IMR-90 (cell line): ENCODE measurements around the gene MICAL2. TPM values are rescaled to one million over a fixed set of nuclear protein-coding genes. Genes with fewer than 3 reads are reported as not detected.

Source experiments
- ATAC-seq: fragments of 200-7000 bp; cut with Tn5 transposase; 2 replicates; pipeline ENCODE4 v1.9.1; 2020; ENCODE audit warnings: low read depth, mild to moderate bottlenecking, moderate library complexity
- BruUV-seq: library from RNA; stranded (reverse); fragments of 400-500 nt; replicated peaks from 2 replicates; lab custom pipeline; 2021; lab: Mats Ljungman, UMichigan
- CTCF ChIA-PET: fragments of 300-600 bp; formaldehyde crosslinking; extraction: SDS; loops from one replicate; lab custom pipeline; 2021; ENCODE audit warnings: antibody characterized with exemption; lab: Yijun Ruan, JAX
- POLR2A ChIA-PET: fragments of 300-600 bp; sonication (Branson Sonifier 250); formaldehyde crosslinking; loops from one replicate; lab custom pipeline; 2022; ENCODE audit warnings: antibody characterized with exemption; ENCODE audit not compliant: unreplicated experiment; lab: Charles Lee
- DNase-seq: peaks from one replicate; pipeline ENCODE4 v3.0.0; 2013
- H2AFZ ChIP-seq: replicated peaks from 2 replicates; pipeline ENCODE3; 2013; ENCODE audit warnings: low read length, mild to moderate bottlenecking; ENCODE audit not compliant: poor library complexity
- H2AK5ac ChIP-seq: 2 replicates; pipeline ENCODE4 v1.6.1; 2013; ENCODE audit warnings: low read depth, low read length, inconsistent platforms
- H2AK9ac ChIP-seq: replicated peaks from 2 replicates; pipeline ENCODE3; 2013; ENCODE audit warnings: mild to moderate bottlenecking, low read depth, low read length, moderate library complexity; ENCODE audit not compliant: poor library complexity
- H2BK120ac ChIP-seq: 2 replicates; pipeline ENCODE4 v1.6.1; 2013; ENCODE audit warnings: low read depth, low read length, inconsistent platforms
- H2BK15ac ChIP-seq: 3 replicates; pipeline ENCODE4 v1.6.1; 2013; ENCODE audit warnings: low read depth, low read length, inconsistent platforms
- H2BK20ac ChIP-seq: 2 replicates; pipeline ENCODE4 v1.6.1; 2013; ENCODE audit warnings: low read depth, mild to moderate bottlenecking, inconsistent platforms, low read length, moderate library complexity
- H2BK5ac ChIP-seq: 2 replicates; pipeline ENCODE4 v1.6.1; 2013; ENCODE audit warnings: mild to moderate bottlenecking, low read depth, low read length, inconsistent platforms; ENCODE audit not compliant: poor library complexity, severe bottlenecking
- H3K14ac ChIP-seq: replicated peaks from 2 replicates; pipeline ENCODE4 v1.6.1; 2013; ENCODE audit warnings: low read depth, low read length, inconsistent platforms
- H3K18ac ChIP-seq: 2 replicates; pipeline ENCODE4 v1.6.1; 2013; ENCODE audit warnings: low read depth, low read length, control low read depth
- H3K23ac ChIP-seq: 2 replicates; pipeline ENCODE4 v1.6.1; 2013; ENCODE audit warnings: low read depth, low read length, inconsistent platforms
- H3K27ac ChIP-seq: 2 replicates; pipeline ENCODE4 v1.5.1; 2013; ENCODE audit warnings: mild to moderate bottlenecking, control low read depth, low read length; ENCODE audit not compliant: insufficient read depth
- H3K27me3 ChIP-seq: 2 replicates; pipeline ENCODE4 v1.6.1; 2013; ENCODE audit warnings: low read length; ENCODE audit not compliant: control insufficient read depth, insufficient read depth
- H3K36me3 ChIP-seq: 2 replicates; pipeline ENCODE4 v1.6.1; 2013; ENCODE audit warnings: low read length, mixed read lengths; ENCODE audit not compliant: control insufficient read depth, insufficient read depth
- H3K4ac ChIP-seq: 2 replicates; pipeline ENCODE4 v1.6.1; 2013; ENCODE audit warnings: low read depth, low read length, inconsistent platforms
- H3K4me1 ChIP-seq: 2 replicates; pipeline ENCODE4 v1.6.1; 2013; ENCODE audit warnings: low read length, mixed read lengths; ENCODE audit not compliant: control insufficient read depth, insufficient read depth
- H3K4me2 ChIP-seq: 2 replicates; pipeline ENCODE4 v1.6.1; 2013; ENCODE audit warnings: low read depth, mild to moderate bottlenecking, control low read depth, low read length, moderate library complexity
- H3K4me3 ChIP-seq: 2 replicates; pipeline ENCODE4 v1.5.1; 2013; ENCODE audit warnings: low read depth, mild to moderate bottlenecking, control low read depth, low read length, moderate library complexity; ENCODE audit not compliant: insufficient read depth
- H3K56ac ChIP-seq: 2 replicates; pipeline ENCODE4 v1.6.1; 2013; ENCODE audit warnings: low read length, inconsistent platforms; ENCODE audit not compliant: insufficient read depth; ENCODE audit errors: extremely low read depth
- H3K79me1 ChIP-seq, 2 experiments: 2 replicates each; pipeline ENCODE4 v1.6.1; 2013; ENCODE audit warnings: low read length in 2 of 2, inconsistent platforms in 1 of 2, low read depth in 1 of 2
- H3K9ac ChIP-seq: 2 replicates; pipeline ENCODE4 v1.6.1; 2013; ENCODE audit warnings: low read depth, low read length, control low read depth
- H3K9me1 ChIP-seq: 2 replicates; pipeline ENCODE4 v1.6.1; 2013; ENCODE audit warnings: low read length, inconsistent platforms; ENCODE audit not compliant: insufficient read depth
- H3K9me3 ChIP-seq: 2 replicates; pipeline ENCODE4 v1.6.1; 2013; ENCODE audit warnings: low read length; ENCODE audit not compliant: control insufficient read depth, insufficient read depth
- H4K20me1 ChIP-seq: 2 replicates; pipeline ENCODE4 v1.6.1; 2013; ENCODE audit warnings: low read length, inconsistent platforms; ENCODE audit not compliant: insufficient read depth
- H4K5ac ChIP-seq: 2 replicates; pipeline ENCODE4 v1.6.1; 2013; ENCODE audit warnings: mild to moderate bottlenecking, low read depth, low read length, control low read depth
- H4K8ac ChIP-seq, 2 experiments: 2 replicates each; pipeline ENCODE4 v1.6.1; 2013; ENCODE audit warnings: low read depth in 2 of 2, low read length in 2 of 2, control low read depth in 1 of 2, inconsistent platforms in 1 of 2
- H4K91ac ChIP-seq: 2 replicates; pipeline ENCODE4 v1.6.1; 2013; ENCODE audit warnings: low read depth, low read length, inconsistent platforms; ENCODE audit not compliant: insufficient read depth
- CEBPB ChIP-seq: IDR thresholded peaks from 2 replicates; pipeline ENCODE4 v1.6.1; 2012; ENCODE audit warnings: low read depth, low read length, improper control_type of control experiment
- SMC3 ChIP-seq: fragments of 150-350 bp; IDR thresholded peaks from 2 replicates; pipeline ENCODE4 v1.6.1; 2016; ENCODE audit warnings: low read depth, mild to moderate bottlenecking, antibody characterized with exemption, low read length, moderate library complexity
- WGBS, 2 experiments: methylation state at CpG; one replicate each; pipeline versions ENCODE4 v1.1.5 to v1.1.7; 2013; ENCODE audit warnings: missing lambda C conversion rate in 2 of 2; ENCODE audit not compliant: insufficient read length in 1 of 2; ENCODE audit errors: extremely low coverage in 2 of 2; 5-methylcytosine and 5-hydroxymethylcytosine counted together
- dilution Hi-C: fragments of 300-500 bp; cut with HindIII; formaldehyde crosslinking; loops from one replicate; pipeline ENCODE4 v1.14.3; 2018; ENCODE audit warnings: low sequenced_read_pairs; ENCODE audit not compliant: unreplicated experiment
- in situ Hi-C: fragments of 300-500 bp; cut with MboI; formaldehyde crosslinking; loops from 3 replicates; pipeline ENCODE4 v1.14.3; 2019; ENCODE audit warnings: low sequenced_read_pairs, inconsistent platforms, mixed read lengths
- intact Hi-C: fragments of 100-400 bp; cut with micrococcal nuclease; formaldehyde crosslinking; loops from 2 replicates; pipeline ENCODE4 v1.10.0; 2022
- polyA plus RNA-seq, 3 experiments: library from polyadenylated mRNA; depleted of rRNA; stranded (reverse); fragments of >200 nt; gene quantifications; 2 replicates each; pipeline ENCODE4 v1.2.3, GENCODE V29; 2012; ENCODE audit warnings: low replicate concordance in 1 of 3
- total RNA-seq: library from RNA; depleted of rRNA; stranded (reverse); fragments of >200 nt; gene quantifications from 2 replicates; pipeline ENCODE4 v1.2.3, GENCODE V29; 2012

MICAL2 gene
- total and polyA plus RNA-seq, 2 of the 4 experiments (the other 2 are of a cell fraction) = 170 to 336 TPM

DNA sequence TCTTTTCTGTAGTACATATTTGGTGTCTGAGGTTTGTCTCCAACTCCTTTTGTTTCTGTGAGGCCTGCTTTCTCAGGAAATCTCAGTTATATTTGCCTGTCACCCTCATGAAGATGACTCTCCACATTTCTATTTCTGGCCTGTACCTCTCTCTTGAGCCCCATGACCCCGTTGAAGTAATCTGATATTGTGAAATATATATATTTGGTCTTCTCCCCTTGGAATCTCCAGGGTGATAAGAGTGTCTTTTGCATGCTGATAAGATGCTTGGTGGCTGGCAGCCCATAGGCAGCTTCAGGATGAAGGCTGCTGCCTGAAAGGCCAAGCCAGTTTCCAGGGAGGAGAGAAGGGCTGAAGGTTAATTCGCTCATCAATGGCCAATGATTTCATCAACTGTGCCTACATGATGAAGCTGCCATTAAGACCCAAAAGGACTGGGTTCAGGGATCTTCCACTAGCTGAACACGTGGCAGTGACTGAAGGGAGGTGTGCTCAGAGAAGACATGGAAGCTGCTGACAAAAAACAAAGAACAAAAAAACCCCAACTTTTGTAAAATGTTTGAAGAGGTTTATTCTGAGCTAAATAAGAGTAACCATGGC lies 67.4 kb downstream of the MICAL2 start:
- peak overlapping the region; percentile 84 to 95 for H4K8ac ChIP-seq
- peaks cover 20% of the 10 kb centered on the region for H3K9me1 ChIP-seq
- BruUV-seq = no TSS peak
- H3K9me3 ChIP-seq = no peaks in the 10 kb centered on the region
- no peaks in the 10 kb centered on the region; the same call in 1 of the 2 replicates for H3K36me3 ChIP-seq
- H3K4ac ChIP-seq = peak overlapping the region; percentile 94
- H3K4me1 ChIP-seq = peaks cover 29% of the 10 kb centered on the region
- peak overlapping the region; percentile 93 for H3K27ac ChIP-seq
- peak overlapping the region; percentile 94 for H2BK120ac ChIP-seq
- no peak for ATAC-seq
- peak overlapping the region; percentile 90 for H3K14ac ChIP-seq
- H2BK15ac ChIP-seq = peak overlapping the region; percentile 95
- H3K23ac ChIP-seq = peak overlapping the region; percentile 90
- TF ChIP-seq SMC3 (no peak), CEBPB (peak; percentile 93)
- H3K79me1 ChIP-seq = peaks cover 18 to 67% of the 10 kb centered on the region in 2 experiments
- H4K5ac ChIP-seq = peak overlapping the region; percentile 86
- no peak overlapping the region for H3K4me3 ChIP-seq
- peak overlapping the region; percentile 93 for H4K91ac ChIP-seq
- peak overlapping the region; percentile 96 for H3K18ac ChIP-seq
- H2BK5ac ChIP-seq = peak overlapping the region; percentile 99
- intact Hi-C loops (no loop called here), in situ Hi-C loops (no loop called here), dilution Hi-C loops (no loop called here)
- ChIA-PET CTCF (interaction anchor here (0.6 to 0.9 kb wide), 2 partner anchors 14 to 31 kb away, joined by 3 to 10 read pairs; no protein-coding TSS in a partner anchor), POLR2A (no interaction called here)
- H3K9ac ChIP-seq = no peak overlapping the region; the same call in 1 of the 2 replicates
- peak; percentile 71 for DNase-seq
- H2BK20ac ChIP-seq = peak overlapping the region; percentile 91
- peak overlapping the region; percentile 99 for H2AK5ac ChIP-seq
- peak overlapping the region; percentile 52 for H3K56ac ChIP-seq
- no peaks in the 10 kb centered on the region for H3K27me3 ChIP-seq
- peaks cover 2% of the 10 kb centered on the region; the same call in 1 of the 2 replicates for H4K20me1 ChIP-seq
- H2AK9ac ChIP-seq = peak overlapping the region; percentile 73
- WGBS, 2 experiments = 60% methylated on average over 1 of the region's 3 CpGs; no CpG with 5 or more reads in 1 of the 2 experiments
- no peak overlapping the region for H3K4me2 ChIP-seq
- H2AFZ ChIP-seq = no peak overlapping the region
